Renal pelvis (tissue), 12 donors: Measurements from ENCODE around the gene RNF113A. TPM values are rescaled to one million over a fixed set of nuclear protein-coding genes. Genes with fewer than 3 reads are reported as not detected.
"Not testable (repeated sequence)": the region's sequence is repeated elsewhere in the genome, so short reads cannot be mapped to it uniquely, and the experiment has no call there.

ENCODE experiments used
- DNase-seq: peaks from one replicate; pipeline ENCODE4 v3.0.0-alpha.2; 2013
- long read RNA-seq, 16 experiments: transcript quantifications; one replicate each; lab custom pipeline, GENCODE V29; 2026
- polyA plus RNA-seq, 3 donors: library from polyadenylated mRNA; unstranded; fragments of 120-200 nt; gene quantifications; one replicate each; pipeline ENCODE4 v1.2.1, GENCODE V29; 2013; ENCODE audit not compliant: insufficient read length in 3 of 3

Gene RNF113A
- polyA plus RNA-seq, result 10 to 100 TPM; 11.7 to 13.5 (median 12.8) TPM
- long read RNA-seq, donor 1, transcript RNF113A-201 (1 exons, 1,353 nt), result major isoform, 22 of 22 reads
- long read RNA-seq, donor 1, partial matches to known transcripts, result 0 of 22 reads
- long read RNA-seq, donor 1, other reads (novel, unspliced or antisense), result 0 of 22 reads
- long read RNA-seq, donor 2, transcript RNF113A-201 (1 exons, 1,353 nt), result major isoform, 17 of 17 reads
- long read RNA-seq, donor 2, partial matches to known transcripts, result 0 of 17 reads
- long read RNA-seq, donor 2, other reads (novel, unspliced or antisense), result 0 of 17 reads
- long read RNA-seq, donor 3, transcript RNF113A-201 (1 exons, 1,353 nt), result major isoform, 16 of 16 reads
- long read RNA-seq, donor 3, partial matches to known transcripts, result 0 of 16 reads
- long read RNA-seq, donor 3, other reads (novel, unspliced or antisense), result 0 of 16 reads
- long read RNA-seq, donor 4, transcript RNF113A-201 (1 exons, 1,353 nt), result major isoform, 21 of 21 reads
- long read RNA-seq, donor 4, partial matches to known transcripts, result 0 of 21 reads
- long read RNA-seq, donor 4, other reads (novel, unspliced or antisense), result 0 of 21 reads
- long read RNA-seq, donor 5, transcript RNF113A-201 (1 exons, 1,353 nt), result major isoform, 12 of 643 reads
- long read RNA-seq, donor 5, partial matches to known transcripts, result 611 of 643 reads
- long read RNA-seq, donor 5, other reads (novel, unspliced or antisense), result 20 of 643 reads
- long read RNA-seq, donor 6, transcript RNF113A-201 (1 exons, 1,353 nt), result major isoform, 17 of 17 reads
- long read RNA-seq, donor 6, partial matches to known transcripts, result 0 of 17 reads
- long read RNA-seq, donor 6, other reads (novel, unspliced or antisense), result 0 of 17 reads
- long read RNA-seq, donor 7, transcript RNF113A-201 (1 exons, 1,353 nt), result major isoform, 29 of 29 reads
- long read RNA-seq, donor 7, partial matches to known transcripts, result 0 of 29 reads
- long read RNA-seq, donor 7, other reads (novel, unspliced or antisense), result 0 of 29 reads
- long read RNA-seq, donor 8, transcript RNF113A-201 (1 exons, 1,353 nt), result major isoform, 5 of 5 reads
- long read RNA-seq, donor 8, partial matches to known transcripts, result 0 of 5 reads
- long read RNA-seq, donor 8, other reads (novel, unspliced or antisense), result 0 of 5 reads
- long read RNA-seq, donor 9, transcript RNF113A-201 (1 exons, 1,353 nt), result major isoform, 26 of 26 reads
- long read RNA-seq, donor 9, partial matches to known transcripts, result 0 of 26 reads
- long read RNA-seq, donor 9, other reads (novel, unspliced or antisense), result 0 of 26 reads
- long read RNA-seq, donor 10, transcript RNF113A-201 (1 exons, 1,353 nt), result major isoform, 20 of 45 reads
- long read RNA-seq, donor 10, partial matches to known transcripts, result 25 of 45 reads
- long read RNA-seq, donor 10, other reads (novel, unspliced or antisense), result 0 of 45 reads
- long read RNA-seq, donor 11, transcript RNF113A-201 (1 exons, 1,353 nt), result major isoform, 11 of 11 reads
- long read RNA-seq, donor 11, partial matches to known transcripts, result 0 of 11 reads
- long read RNA-seq, donor 11, other reads (novel, unspliced or antisense), result 0 of 11 reads
- long read RNA-seq, donor 12, transcript RNF113A-201 (1 exons, 1,353 nt), result major isoform, 15 of 943 reads
- long read RNA-seq, donor 12, partial matches to known transcripts, result 906 of 943 reads
- long read RNA-seq, donor 12, other reads (novel, unspliced or antisense), result 22 of 943 reads
- long read RNA-seq, donor 13, transcript RNF113A-201 (1 exons, 1,353 nt), result major isoform, 18 of 18 reads
- long read RNA-seq, donor 13, partial matches to known transcripts, result 0 of 18 reads
- long read RNA-seq, donor 13, other reads (novel, unspliced or antisense), result 0 of 18 reads
- long read RNA-seq, donor 14, transcript RNF113A-201 (1 exons, 1,353 nt), result major isoform, 30 of 30 reads
- long read RNA-seq, donor 14, partial matches to known transcripts, result 0 of 30 reads
- long read RNA-seq, donor 14, other reads (novel, unspliced or antisense), result 0 of 30 reads
- long read RNA-seq, donor 15, transcript RNF113A-201 (1 exons, 1,353 nt), result major isoform, 29 of 29 reads
- long read RNA-seq, donor 15, partial matches to known transcripts, result 0 of 29 reads
- long read RNA-seq, donor 15, other reads (novel, unspliced or antisense), result 0 of 29 reads
- long read RNA-seq, donor 16, transcript RNF113A-201 (1 exons, 1,353 nt), result major isoform, 18 of 18 reads
- long read RNA-seq, donor 16, partial matches to known transcripts, result 0 of 18 reads
- long read RNA-seq, donor 16, other reads (novel, unspliced or antisense), result 0 of 18 reads

DNA sequence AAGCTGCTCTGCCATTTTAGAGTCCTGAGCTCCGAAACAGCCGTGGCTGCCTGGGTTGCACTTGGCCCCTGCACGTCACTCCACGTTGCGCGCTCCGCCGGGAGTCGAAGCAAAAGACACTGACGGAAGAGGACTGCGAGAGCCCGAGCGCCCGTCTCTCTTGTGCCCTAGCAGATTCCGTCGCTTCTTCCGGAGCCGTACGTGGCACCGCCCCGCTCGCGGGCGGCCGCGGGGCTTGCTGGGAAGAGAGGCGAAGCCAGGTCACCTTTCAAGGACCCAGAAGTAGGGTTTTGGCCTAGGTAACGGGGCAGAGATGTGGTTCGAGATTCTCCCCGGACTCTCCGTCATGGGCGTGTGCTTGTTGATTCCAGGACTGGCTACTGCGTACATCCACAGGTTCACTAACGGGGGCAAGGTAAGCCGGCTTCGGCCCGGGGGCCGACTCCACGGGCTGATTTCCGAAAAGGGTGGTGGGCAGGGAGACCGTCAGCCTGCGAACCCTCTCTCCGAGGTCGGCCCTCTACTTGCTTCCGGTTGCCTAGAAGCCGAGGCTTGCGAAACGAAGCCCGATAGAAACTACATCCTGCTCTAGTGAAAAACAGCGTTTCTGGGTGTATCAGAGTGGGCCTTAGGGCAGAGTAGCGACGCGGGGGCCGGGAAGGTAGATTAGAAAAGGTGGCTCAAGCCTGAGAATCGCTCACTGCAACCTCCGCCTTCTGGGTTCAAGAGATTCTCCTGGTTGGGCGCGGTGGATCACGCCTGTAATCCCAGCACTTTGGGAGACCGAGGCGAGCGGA is at the start of gene RNF113A, which contains the start of gene NDUFA1:
TSS of gene RNF113A (minus strand) at position 135 of the 797 bp plus-strand sequence. CDS start at position 15, 120 bp downstream.
TSS of gene NDUFA1 (plus strand) at position 234 of the 797 bp plus-strand sequence. CDS start at position 314, 80 bp downstream.
- DNase-seq, result peak; percentile 80

DNA sequence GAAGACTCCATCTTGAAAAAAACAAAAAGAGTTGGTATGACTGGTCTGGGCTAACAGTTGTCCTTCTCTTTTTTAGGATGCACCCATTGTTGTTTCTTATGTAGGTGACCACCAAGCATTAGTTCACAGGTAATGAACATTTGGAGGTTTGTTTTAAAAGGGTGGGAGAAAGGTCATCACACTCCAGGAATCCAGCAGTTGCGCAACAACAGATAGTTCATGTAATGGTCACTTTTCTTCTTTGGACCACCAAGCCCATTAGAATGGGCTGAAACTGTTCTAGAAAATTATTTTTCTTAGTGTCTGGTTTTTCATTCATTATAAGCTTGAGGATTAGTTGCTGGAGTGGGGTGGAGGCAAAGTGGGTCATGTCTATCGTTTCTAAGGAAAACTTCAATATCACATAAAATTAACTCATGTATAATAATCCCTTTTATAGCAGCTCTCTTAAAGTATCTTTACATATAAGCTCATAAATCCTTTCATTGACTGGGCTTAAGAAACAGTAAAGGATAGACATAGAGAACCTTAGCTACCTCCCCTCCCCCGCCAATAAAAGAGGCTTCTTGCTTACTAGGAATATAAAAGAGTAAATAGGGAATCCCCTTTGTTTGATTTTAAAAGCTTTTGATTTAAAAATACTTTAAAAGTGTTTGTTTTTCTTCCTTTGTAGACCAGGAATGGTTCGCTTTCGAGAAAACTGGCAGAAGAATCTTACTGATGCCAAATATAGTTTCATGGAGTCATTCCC is 48.5 kb upstream of the RNF113A start:
- no peak for DNase-seq

DNA sequence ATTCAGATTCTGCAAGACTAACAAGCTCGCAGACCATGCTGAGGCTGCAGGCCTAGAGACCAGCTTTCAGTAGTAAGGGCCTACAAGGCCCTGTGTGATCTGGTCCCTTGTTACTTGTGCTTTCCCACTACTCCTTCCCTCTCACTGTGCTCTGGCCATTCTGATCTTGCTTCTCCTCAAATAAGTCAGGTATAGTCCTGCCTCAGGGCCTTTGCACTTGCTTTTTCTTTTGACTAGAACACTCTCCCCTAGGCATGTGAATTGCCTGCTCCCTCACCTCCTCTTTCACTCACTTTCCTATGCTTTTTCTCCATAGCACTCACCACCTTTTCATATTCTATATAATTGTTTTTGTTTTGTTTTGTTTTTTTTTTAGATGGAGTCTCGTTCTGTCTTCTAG is 46.3 kb upstream of the RNF113A start:
- DNase-seq, result no peak

DNA sequence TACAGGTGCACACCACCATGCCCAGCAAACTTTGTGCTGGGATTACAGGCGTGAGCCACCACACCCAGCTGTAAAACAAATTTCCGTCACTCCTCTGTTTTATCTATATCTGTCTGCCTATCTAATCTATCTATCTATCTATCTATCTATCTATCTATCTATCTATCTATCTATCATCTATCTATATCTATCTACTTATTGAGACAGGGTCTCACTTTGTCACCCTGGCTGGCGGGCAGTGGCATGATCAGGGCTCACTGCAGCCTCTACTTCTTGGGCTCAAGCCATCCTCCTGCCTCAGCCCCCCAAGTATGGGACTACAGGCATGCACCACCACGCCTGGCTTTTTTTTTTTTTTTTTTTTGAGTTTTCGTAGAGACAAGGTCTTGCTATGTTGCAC is 44.8 kb upstream of the RNF113A start:
- DNase-seq, result no peak

DNA sequence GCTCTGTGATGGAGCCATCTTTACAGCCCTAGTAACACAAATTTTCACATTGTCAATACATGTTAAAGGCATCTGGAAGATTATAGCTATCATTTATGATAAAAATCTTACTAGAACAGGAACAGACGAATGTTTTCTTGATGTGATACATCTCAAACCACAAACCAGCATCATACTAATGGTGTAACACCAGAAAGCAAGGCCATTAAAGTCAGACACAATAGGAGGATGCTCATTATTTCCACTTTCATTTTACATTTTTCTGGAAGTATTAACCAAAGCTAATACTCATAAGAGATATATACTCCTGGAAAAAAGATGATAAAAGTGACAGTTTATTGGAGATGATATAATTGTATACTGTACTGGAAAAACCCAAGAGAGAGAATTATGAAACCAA is 29.4 kb upstream of the RNF113A start:
- DNase-seq, result no peak

DNA sequence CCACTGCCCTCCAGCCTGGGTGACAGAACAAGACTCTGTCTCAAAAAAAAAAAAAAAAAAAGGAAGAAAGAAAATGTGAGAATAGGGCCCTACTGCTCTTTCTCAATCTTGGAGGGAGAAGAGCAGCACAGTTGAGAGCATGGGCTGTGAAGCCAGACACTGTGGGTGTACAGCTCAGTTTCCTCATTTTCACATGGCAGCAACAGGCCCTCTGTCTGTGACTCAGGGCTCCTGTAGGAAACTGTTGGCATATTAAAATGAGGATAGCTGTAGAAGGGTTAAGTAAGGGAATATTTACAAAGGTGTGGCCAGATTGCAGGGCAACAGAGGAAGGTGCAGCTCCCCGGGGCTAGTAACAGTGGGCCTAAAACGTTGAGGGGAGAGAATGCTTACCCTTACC is 27.6 kb upstream of the RNF113A start:
- DNase-seq, result no peak

DNA sequence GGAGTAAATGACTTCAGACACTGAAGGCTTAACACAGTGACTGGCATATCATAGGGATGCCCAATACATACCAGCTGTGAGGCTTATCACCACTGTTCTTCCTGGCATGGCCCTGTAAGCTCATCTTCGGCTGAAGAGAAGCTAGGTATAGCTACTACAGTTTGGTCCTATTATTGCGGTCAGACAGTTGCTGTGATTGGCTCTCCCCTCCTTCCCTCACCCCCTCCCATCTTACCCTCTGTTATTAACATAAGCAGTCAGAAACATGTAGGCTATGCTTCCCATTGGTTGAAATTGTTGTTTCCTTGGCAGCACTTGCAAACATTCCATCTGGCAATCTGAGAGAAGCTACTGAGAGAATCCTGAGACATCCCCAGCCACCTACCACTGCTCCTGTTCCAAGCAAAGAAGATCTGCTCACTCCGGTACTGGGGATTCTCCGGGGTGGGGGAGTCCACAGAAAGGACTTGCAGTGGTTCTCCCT is 24.4 kb upstream of the RNF113A start, which contains the start of gene AKAP14:
TSS of gene AKAP14 (plus strand) at position 51 of the 484 bp plus-strand sequence. CDS start 7,331 bp downstream, outside the sequence.
- no peak for DNase-seq

DNA sequence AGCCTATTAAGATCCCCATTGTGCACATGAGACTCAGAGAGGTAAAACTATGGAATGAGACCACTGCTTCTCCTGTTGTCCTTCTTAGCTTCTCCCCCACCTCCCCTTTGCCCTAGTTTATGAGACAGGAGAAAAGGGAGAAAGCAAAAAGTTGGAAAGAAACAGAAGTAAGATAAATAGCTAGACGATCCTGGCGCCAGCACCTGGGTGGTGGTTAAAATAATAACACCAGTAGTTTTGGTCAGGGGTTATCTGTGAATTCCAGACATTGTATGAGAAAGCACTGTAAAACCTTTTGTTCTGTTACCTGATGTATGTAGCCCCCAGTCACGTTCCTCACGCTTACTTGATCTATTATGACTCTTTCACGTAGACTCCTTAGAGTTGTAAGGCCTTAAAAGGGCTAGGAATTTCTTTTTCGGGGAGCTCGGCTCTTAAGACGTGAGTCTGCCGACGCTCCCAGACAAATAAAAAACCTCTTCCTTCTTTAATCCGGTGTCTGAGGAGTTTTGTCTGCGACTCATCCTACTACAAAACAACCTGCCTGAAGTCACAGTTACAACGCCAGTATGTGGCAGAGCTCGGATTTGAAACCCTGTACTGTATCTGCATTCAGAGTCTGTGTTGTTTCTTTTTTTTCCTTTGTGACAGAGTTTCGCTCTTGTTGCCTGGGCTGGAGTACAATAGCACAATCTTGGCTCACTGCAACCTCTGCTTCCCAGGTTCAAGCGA is 20.6 kb upstream of the RNF113A start:
- DNase-seq, result not testable (repeated sequence)

DNA sequence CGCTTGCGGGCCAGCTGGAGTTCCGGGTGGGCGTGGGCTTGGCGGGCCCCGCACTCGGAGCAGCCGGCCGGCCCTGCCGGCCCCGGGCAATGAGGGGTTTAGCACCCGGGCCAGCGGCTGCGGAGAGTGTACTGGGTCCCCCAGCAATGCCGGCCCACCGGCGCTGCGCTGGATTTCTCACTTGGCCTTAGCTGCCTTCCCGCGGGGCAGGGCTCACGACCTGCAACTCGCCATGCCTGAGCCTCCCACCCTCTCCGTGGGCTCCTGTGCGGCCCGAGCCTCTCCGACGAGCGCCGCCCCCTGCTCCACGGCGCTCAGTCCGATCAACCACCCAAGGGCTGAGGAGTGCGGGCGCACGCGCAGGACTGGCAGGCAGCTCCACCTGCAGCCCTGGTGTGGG is 19.1 kb upstream of the RNF113A start:
- DNase-seq, result not testable (repeated sequence)

DNA sequence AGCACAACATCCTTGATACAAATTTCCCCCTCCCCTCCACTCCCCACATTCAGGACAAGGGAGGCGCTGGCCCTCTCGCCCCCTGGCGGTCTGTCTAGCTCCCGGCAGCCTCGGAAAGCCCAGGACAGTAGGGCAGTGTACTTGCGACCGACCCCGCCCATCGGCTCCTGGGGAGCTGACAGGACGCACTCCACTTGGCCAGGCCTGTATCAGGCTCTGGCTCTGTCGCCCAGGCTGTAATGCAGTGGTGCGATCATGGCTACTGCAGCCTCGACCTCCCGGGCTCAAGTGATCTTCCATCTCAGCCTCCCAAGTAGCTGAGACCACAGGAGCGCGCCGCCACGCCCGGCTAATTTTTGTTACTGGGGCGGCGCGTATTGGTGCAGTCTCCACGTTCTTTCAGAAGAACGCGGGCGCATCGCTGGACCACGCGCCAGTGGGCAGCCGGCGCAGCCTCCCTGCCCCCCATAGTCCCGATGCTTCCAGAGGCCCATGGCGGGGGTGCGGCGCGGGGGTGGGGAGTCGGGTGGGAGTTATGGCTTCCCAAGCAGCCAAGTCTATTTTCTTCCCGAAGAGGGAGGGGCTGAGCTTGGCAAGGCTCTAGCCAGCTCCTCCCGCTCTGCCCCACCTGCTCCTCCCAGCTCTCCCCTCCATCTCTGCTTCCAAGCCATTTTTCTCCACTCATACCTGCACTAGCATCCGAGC is 16.3 kb upstream of the RNF113A start:
- DNase-seq, result no peak

DNA sequence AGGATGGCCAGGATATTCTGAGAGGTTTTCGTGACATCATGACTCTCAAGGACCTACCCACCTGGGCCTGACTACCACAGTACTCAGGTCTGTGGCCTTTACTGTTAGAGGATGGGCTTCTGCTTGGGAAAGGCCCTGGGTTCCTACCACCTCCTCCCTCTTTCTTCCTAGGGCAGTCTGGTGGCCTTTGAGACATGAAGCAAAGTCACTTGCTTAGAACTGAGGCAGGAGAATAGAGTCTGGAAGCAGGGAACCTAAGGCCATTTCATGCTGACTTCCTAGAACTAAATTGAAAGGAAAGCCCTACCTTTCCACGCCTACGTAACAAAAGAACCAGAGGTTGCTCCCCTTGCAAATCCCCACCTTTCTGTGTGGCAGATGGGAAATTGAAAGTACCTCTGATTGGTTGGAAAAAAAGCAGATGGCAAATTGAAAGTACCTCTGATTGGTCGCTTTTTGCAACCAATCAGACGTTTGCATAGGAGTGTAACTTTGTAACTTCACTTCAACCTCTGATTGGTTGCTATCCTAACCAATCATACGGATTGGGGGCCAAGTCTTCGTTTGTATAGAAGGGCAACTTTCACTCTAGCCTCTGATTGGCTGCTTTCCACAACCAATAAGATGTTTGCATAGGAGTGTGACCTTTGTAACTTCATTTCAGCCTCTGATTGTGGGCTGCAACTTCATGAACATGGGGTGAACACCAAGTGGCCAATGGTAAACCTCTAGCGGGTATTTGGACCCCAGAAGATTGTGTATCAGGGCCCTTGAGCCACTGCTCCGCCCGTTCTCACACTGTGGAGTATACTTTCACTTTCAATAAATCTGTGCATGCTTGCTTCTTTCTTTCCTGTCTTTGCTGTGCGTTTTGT is 14.3 kb upstream of the RNF113A start:
- DNase-seq, result no peak

DNA sequence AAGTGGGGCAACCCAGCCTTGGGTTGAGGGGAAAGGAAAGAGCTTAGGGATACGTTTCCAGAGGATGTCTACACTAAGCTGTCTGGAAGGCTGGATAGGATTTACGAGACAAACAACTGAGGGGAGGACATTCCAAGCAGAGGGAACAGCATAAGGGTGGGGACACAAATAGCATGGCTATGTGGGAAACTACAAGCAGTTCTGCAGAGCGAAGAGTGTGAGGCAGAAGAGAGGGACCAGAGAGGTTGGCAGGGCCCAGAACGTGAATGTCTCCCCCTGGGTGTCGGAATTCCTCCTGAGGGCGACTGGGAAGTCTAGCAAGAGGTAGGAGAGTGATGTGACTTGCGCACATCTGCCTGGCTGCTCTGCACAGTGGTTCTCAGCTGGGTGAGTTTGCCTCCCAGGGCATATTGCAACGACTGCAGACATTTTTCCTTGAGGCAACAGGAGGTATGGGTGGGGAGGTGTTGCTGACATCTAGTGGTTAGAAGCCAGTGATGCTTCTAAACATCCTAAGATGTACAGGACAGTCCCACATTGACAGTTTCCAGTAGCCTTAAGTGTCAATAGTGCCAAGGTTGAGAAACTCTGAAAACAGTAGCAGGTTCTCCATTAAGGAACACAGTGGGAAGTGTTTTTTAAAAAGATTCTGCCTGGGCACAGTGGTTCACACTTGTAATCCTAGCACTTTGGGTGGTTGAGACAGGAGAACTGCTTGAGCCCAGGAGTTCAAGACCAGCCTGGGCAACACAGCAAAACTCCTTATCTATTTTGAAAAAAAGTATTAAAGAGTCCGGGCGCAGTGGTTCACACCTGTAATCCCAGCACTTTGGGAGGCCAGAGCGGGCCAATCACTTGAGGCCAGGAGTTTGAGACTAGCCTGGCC is 9.3 kb upstream of the RNF113A start:
- DNase-seq, result no peak

DNA sequence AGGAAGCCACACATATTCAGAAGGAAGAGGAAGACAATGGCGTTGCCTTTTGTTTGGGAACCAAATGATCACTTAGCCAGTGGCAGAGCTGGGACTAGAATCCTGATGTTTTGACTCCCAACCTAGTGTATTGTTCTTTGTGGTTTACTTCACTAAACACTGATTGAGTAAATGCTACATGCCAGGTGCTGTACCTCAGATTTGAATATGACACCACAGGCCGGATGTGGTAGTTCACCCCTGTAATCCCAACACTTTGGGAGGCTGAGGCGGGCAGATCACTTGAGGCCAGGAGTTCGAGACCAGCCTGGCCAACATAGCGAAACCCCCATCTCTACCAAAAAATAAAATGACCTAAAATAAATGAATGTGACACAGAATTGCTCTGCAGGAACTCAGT is 8.5 kb upstream of the RNF113A start:
- DNase-seq, result no peak

DNA sequence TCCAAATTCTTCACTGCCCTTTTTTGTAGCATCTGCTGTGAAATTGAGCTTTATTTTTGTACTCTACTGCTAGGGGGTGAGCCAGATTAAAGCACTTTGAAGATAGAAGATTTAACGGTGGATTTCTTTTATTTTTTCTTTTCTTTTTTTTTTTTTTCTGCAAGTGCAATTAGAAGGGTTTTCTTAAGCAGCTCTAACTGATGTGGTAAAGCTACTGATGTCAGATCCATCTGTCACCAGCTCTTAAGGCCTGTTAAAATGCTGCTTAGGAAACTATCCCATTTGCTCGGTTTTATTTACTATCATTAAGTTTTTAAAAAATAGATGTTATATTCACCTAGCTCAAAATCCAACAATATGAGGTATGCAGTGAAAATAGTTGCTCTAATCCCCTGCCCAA is 7.2 kb upstream of the RNF113A start:
- DNase-seq, result no peak
